Stimulated activated CD4-positive, alpha-beta T cell treated with anti-CD3 and anti-CD28 coated beads, Interleukin-2, amount 100 ng/mL, for 48 hours (primary cell): ENCODE results near the gene CR1.
A peak's percentile ranks its signal among the peaks of the same experiment; 100 is the strongest.
"Not testable (repeated sequence)": the region's sequence is repeated elsewhere in the genome, so short reads cannot be mapped to it uniquely, and the experiment has no call there.

ENCODE experiments used
- DNase-seq, 2 donors: peaks; one replicate each; pipeline ENCODE4 v3.0.0-alpha.2; 2020

The CR1 gene

GRCh38 chr1:207591205-207591604 lies 95.2 kb downstream of the CR1 start:
- not testable (repeated sequence) for DNase-seq

GRCh38 chr1:207594095-207594494 lies 98.1 kb downstream of the CR1 start:
- not testable (repeated sequence) for DNase-seq

GRCh38 chr1:207603777-207604176 lies 107.8 kb downstream of the CR1 start:
- DNase-seq: no peak

DNA sequence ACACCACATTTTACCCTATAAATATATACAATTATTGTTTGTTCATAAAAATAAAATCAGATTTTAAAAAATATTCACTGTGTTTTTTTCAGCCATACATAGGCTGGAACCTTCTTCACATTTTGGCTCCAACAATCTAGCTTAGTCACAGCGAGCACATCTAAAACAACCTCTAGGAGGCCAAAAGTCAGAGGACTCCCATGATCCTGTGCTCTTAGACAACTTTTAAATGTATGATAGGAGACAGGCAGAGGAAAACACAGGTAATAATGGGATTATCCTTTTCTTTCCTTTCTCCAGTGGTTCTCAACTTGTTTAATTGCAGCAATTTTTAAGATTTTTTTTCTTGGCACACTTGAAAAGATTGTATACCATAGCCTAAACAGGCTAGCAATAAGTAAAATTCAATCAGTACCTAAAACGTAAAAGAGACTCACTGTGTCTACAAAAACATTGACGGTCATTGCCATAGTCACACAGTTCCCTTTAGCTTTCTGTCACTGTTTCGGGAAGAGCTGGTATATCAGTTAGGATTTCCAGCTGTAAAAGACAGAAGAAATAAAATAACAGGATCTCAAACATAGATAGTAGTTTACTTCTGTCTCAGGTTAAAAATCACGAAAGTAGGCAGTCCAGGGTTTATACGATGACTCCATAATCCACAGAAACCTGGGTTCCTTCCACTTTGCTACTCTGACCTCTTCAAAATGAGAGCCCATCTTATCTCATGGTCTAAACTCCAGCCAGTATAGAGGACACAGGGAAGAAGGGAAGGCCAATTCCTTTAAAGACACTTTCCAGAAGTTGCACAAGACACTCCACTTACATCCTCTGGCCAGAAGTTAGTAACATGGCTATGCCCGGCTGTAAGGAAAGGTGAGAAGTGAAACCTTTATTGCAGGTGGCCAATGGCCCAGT lies 109.7 kb downstream of the CR1 start:
- no peak for DNase-seq

GRCh38 chr1:207606362-207606755 lies 110.4 kb downstream of the CR1 start:
- DNase-seq: no peak

GRCh38 chr1:207612762-207613161 lies 116.8 kb downstream of the CR1 start:
- no peak for DNase-seq

DNA sequence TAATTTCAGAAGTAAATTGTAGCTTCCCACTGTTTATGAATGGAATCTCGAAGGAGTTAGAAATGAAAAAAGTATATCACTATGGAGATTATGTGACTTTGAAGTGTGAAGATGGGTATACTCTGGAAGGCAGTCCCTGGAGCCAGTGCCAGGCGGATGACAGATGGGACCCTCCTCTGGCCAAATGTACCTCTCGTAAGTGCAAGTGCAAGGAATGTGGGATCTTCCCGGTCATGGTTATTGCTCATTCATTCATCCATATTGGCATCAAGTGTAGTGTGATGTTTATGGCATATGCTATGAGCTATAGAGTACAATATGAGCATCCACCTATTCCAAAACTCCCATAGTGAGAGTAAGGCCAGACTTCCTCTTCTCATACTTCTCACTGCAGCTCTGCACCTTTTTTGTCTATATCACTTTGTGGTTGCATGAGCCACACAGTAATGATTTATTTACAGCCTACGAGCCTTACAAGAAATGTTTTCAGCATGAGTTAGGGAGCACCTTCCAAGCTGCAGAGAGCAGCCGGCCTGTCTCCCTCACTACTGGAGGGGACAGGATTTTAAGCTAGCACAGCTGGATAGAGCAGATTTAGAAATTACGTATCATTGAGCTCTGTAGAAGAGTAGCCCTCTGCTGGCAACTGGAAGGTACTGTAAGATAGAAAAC lies 124.0 kb downstream of the CR1 start:
- peak in 1 of 2 donors; percentile 1 for DNase-seq

GRCh38 chr1:207620543-207620893 lies 124.6 kb downstream of the CR1 start:
- DNase-seq: no peak

DNA sequence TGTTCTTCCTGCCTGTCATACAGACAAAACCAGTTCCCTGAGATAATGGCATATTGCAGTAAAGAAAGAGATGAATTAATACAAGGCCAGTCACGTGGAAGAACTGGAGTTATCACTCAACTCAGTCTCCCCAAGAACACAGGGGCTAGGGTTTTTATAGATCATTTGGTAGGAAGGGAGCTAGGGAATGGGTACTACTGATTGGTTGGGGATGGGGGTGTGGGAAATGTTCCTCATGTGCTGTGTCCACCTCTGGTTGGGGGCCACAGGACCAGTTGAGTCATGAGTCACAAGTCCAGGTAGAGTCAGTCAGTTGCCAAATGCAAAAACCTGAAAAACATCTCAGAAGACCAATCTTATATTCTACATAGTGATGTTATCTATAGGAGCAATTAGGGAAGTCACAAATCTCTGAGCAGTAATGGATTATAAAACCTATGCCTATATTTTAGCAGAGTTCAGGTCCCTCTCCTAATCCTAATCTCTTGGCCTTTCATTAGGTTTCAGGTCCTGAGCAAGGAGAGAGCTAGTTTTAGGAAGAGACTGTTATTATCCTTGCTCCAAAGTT lies 129.6 kb downstream of the CR1 start:
- not testable (repeated sequence) for DNase-seq

- DNase-seq: no peak
These were observed 131.0 kb downstream of the CR1 start for GRCh38 chr1:207626972-207627337.

DNA sequence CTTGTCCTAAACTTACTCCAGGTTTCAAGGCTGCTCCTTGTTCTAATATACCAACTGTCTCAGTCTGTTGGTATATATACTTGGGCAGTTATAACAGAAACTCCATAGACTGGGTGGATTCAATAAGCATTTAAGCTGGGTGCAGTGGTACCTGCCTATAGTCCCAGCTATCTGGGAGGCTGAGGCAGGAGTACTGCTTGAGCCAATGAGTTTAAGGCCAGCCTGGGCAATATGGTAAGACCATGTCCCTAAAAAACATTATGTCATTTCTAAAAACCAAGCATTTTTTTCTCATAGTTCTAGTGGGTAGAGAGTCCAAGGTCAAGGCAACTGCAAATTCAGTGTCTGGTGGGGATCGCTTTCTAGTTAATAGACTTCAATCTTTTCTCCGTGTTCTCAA lies 131.5 kb downstream of the CR1 start:
- no peak for DNase-seq

GRCh38 chr1:207628776-207629175 lies 132.8 kb downstream of the CR1 start:
- DNase-seq: no peak

GRCh38 chr1:207631137-207631536 lies 135.2 kb downstream of the CR1 start:
- DNase-seq: no peak

DNA sequence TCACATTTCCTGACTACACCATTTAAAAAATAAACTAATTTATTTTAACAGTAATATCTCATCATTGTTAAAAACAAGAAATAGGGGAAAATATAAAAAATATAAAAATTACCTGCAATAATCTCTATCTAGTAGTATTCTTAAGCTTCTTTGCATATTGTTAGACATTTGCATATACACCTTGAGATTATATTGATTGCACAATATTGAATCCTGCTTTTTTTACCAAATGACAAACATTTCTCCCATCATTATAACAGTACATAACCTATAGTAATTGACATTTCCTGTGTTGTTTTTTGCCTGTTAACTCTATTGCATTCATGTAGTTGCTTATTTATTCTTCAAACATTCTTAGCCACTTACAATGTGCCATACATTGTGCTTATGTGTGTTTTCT lies 137.3 kb downstream of the CR1 start:
- no peak for DNase-seq

DNA sequence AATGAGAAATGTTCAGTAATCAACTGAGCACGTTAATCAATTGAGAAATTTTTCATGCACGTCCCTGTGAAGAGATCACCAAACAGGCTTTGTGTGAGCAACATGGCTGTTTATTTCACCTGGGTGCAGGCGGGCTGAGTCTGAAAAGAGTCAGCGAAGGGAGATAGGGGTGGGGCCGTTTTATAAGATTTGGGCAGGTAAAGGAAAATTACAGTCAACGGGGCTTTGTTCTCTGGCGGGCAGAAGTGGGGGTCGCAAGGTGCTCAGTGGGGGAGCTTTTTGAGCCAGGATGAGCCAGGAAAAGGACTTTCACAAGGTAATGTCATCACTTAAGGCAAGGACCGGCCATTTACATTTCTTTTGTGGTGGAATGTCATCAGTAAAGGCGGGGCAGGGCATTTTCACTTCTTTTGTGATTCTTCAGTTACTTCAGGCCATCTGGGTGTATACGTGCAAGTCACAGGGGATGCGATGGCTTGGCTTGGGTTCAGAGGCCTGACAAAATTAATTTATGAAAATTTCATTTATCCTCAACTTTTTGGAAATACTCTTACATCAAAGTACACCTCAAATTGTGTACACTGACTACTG lies 137.8 kb downstream of the CR1 start:
- not testable (repeated sequence) for DNase-seq

GRCh38 chr1:207634293-207634692 lies 138.3 kb downstream of the CR1 start:
- DNase-seq: not testable (repeated sequence)

DNA sequence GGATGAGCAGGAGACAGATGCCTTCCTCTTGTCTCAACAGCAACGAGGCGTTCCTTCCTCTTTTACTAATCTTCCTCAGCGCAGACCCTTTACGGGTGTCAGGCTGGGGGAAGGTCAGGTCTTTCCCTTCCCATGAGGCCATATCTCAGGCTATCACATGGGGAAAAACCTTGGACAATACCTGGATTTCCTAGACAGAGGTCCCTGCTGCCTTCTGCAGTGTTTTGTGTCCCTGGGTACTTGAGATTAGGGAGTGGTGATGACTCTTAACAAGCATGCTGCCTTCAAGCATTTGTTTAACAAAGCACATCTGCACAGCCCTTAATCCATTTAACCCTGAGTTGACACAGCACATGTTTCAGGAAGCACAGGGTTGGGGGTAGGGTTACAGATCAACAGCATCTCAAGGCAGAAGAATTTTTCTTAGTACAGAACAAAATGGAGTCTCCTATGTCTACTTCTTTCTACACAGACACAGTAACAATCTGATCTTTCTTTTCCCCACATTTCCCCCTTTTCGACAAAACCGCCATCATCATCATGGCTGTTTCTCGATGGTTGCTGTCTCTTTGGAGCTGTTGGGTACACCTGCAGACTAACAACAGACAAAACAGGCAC lies 139.7 kb downstream of the CR1 start:
- DNase-seq: not testable (repeated sequence)

DNA sequence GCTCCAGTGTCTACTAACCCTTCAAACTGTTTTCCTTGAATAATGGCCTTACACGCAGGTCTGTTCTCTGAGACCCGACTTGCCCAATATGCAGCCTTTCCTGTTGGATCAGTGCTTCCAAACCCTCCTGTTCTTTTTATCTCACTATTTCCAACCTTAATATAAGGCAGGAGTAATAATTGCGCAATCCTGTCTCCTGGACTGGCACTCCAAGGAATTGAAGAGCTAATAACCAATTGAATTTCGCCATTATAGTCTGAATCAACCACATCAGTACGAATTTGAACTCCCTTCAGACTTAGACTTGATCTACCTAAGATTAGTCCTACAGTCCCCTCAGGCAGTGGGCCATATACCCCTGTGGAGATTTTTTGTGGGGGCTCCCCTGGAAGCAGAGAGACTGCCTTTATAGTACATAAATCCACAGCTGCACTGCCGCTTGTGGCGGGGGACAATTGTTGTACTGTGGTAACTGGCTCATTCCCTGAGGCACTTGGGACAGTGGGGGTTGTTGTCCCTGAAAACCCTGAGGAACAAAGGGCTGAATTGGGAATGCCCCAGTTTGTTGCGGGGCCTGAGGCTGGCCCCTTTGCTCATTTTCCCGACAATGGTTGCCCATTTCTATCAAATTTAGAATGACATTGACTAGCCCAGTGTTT lies 142.7 kb downstream of the CR1 start:
- DNase-seq: not testable (repeated sequence)

DNA sequence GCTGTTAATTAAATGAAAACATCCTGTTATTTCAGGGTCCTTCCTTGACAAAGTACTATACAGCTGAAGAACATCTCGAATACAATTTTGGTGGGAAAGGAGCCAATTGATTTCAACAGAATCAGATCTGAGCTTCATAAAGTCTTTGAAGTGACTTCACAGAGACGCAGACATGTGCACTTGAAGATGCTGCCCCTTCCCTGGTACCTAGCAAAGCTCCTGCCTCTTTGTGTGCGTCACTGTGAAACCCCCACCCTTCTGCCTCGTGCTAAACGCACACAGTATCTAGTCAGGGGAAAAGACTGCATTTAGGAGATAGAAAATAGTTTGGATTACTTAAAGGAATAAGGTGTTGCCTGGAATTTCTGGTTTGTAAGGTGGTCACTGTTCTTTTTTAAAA lies 143.4 kb downstream of the CR1 start:
- DNase-seq: not testable (repeated sequence)

GRCh38 chr1:207644166-207644851 lies 148.4 kb downstream of the CR1 start:
- no peak for DNase-seq

DNA sequence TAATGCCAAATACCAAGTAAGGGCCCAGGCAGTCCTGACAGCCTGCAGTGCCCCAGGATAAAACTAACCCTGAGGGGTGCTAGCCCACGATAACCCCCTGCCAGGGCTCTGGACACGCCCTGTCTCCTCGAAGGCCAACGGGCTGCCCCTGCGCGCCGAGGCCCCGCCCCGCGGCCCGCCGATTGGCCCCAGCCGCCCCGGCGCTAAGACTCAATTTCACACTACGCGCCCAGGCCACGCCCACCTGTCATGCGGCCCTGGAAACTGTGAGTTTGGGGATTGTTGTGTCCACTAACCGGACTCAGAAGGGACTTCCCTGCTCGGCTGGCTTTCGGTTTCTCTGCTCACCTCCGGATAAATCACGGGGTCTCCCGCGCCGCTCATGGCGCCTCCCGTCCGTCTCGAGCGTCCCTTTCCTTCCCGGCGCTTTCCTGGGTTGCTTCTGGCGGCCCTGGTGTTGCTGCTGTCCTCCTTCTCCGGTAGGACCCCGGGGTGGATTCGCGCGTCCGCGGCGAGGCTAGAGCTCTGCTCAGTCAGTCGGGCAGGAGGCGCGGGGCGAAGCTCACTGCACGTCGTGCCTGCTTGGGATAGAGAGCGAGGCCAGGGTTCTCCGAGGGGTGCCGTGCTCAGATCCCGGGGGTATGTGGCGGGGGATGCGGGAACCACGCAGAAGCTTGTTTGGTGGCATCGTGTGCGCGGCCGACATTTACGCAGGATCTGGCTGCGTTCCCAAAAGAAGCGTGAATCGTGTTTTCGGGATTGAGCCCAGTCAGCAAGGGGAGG lies 149.1 kb downstream of the CR1 start, which contains the start of gene CR1L:
Gene CR1L, plus strand, starts transcription at position 282 of the 783 bp plus-strand sequence. Its CDS starts 101 bp downstream, at position 383.
- peak; percentile 67 to 68 for DNase-seq
